CD4-positive, alpha-beta T cell treated with Interferon gamma for 1 hour (primary cell): Measurements from ENCODE around the gene HTT.

ENCODE experiments used
- DNase-seq: peaks from one replicate; pipeline ENCODE4 v3.0.0-alpha.2; 2020

Gene HTT

GRCh38 chr4:3177905-3178304 is 103.4 kb downstream of the HTT start:
- no peak for DNase-seq

- DNase-seq, result no peak
Measured at GRCh38 chr4:3178351-3178750, 103.9 kb downstream of the HTT start.

GRCh38 chr4:3179126-3179706 is 104.7 kb downstream of the HTT start:
- DNase-seq, result no peak

- DNase-seq, result no peak
Measured at GRCh38 chr4:3183008-3183407, 108.5 kb downstream of the HTT start.

GRCh38 chr4:3184725-3185124 is 110.2 kb downstream of the HTT start:
- no peak for DNase-seq

GRCh38 chr4:3186609-3187008 is 112.1 kb downstream of the HTT start:
- no peak for DNase-seq

GRCh38 chr4:3188118-3188517 is 113.6 kb downstream of the HTT start:
- DNase-seq, result no peak

GRCh38 chr4:3189459-3189858 is 115.0 kb downstream of the HTT start:
- DNase-seq, result no peak

- DNase-seq, result no peak
Measured at GRCh38 chr4:3190549-3190948, 116.1 kb downstream of the HTT start.

- peak; percentile 3 for DNase-seq
Measured at GRCh38 chr4:3192188-3192587, 117.7 kb downstream of the HTT start.

- no peak for DNase-seq
Measured at GRCh38 chr4:3192827-3193226, 118.3 kb downstream of the HTT start.

- DNase-seq, result no peak
Measured at GRCh38 chr4:3193531-3194203, 119.2 kb downstream of the HTT start.

GRCh38 chr4:3196670-3197359 is 122.3 kb downstream of the HTT start:
- DNase-seq, result no peak

- DNase-seq, result no peak
Measured at GRCh38 chr4:3197366-3198105, 123.1 kb downstream of the HTT start.

- no peak for DNase-seq
Measured at GRCh38 chr4:3198906-3199305, 124.4 kb downstream of the HTT start.

GRCh38 chr4:3199653-3200422 is 125.4 kb downstream of the HTT start:
- no peak for DNase-seq

GRCh38 chr4:3200423-3201090 is 126.1 kb downstream of the HTT start:
- no peak for DNase-seq

- peak; percentile 66 for DNase-seq
Measured at GRCh38 chr4:3201718-3202702, 127.5 kb downstream of the HTT start.

- DNase-seq, result peak; percentile 5
Measured at GRCh38 chr4:3202836-3203820, 128.6 kb downstream of the HTT start.

- DNase-seq, result no peak
Measured at GRCh38 chr4:3203971-3204431, 129.5 kb downstream of the HTT start.
